ENCODE data around the gene MYO5B.

DNA sequence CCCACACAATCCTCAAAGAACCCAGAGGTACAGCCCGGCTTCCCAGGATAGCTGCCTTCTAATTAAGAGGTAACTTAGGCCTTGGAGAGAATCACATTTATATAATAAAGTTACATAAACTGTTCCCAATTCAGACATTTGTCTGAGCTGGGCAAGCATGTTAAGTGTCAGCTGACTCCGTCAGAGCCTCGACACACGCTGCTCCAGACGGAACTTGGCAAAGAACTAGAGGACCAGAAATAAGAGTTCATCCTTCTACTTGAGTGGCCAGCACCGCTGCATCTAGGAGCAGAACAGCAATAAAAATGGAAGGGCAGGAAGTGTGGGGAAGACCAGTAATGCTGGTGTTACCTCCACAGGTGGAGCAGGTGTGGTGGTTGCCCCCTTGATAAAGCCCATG is 80.5 kb downstream of the MYO5B start:
- TF ChIP-seq, protein P1, sequence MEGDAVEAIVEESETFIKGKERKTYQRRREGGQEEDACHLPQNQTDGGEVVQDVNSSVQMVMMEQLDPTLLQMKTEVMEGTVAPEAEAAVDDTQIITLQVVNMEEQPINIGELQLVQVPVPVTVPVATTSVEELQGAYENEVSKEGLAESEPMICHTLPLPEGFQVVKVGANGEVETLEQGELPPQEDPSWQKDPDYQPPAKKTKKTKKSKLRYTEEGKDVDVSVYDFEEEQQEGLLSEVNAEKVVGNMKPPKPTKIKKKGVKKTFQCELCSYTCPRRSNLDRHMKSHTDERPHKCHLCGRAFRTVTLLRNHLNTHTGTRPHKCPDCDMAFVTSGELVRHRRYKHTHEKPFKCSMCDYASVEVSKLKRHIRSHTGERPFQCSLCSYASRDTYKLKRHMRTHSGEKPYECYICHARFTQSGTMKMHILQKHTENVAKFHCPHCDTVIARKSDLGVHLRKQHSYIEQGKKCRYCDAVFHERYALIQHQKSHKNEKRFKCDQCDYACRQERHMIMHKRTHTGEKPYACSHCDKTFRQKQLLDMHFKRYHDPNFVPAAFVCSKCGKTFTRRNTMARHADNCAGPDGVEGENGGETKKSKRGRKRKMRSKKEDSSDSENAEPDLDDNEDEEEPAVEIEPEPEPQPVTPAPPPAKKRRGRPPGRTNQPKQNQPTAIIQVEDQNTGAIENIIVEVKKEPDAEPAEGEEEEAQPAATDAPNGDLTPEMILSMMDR (IDR thresholded peaks at IDR 0.05; ENCODE audit: low read depth, low read length) = no peak
- TF ChIP-seq, protein P2, sequence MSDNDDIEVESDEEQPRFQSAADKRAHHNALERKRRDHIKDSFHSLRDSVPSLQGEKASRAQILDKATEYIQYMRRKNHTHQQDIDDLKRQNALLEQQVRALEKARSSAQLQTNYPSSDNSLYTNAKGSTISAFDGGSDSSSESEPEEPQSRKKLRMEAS (IDR thresholded peaks at IDR 0.05; ENCODE audit: low read depth, low read length) = no peak
- TF ChIP-seq POLR2A (IDR thresholded peaks at IDR 0.05; ENCODE audit: extremely low read depth, insufficient read length) = no peak
- no peak for TF ChIP-seq MYC (IDR thresholded peaks at IDR 0.05; ENCODE audit: low read depth, low read length)

Data from NB4 (cell line).